HG03439 (cell line): ENCODE results near the gene C16orf95.

Experiments
- ATAC-seq: cut with Tn5 transposase; IDR thresholded peaks from one replicate; pipeline ENCODE4 v1.9.1; 2021; ENCODE audit warnings: mild to moderate bottlenecking, moderate library complexity; ENCODE audit not compliant: unreplicated experiment

C16orf95 gene

DNA sequence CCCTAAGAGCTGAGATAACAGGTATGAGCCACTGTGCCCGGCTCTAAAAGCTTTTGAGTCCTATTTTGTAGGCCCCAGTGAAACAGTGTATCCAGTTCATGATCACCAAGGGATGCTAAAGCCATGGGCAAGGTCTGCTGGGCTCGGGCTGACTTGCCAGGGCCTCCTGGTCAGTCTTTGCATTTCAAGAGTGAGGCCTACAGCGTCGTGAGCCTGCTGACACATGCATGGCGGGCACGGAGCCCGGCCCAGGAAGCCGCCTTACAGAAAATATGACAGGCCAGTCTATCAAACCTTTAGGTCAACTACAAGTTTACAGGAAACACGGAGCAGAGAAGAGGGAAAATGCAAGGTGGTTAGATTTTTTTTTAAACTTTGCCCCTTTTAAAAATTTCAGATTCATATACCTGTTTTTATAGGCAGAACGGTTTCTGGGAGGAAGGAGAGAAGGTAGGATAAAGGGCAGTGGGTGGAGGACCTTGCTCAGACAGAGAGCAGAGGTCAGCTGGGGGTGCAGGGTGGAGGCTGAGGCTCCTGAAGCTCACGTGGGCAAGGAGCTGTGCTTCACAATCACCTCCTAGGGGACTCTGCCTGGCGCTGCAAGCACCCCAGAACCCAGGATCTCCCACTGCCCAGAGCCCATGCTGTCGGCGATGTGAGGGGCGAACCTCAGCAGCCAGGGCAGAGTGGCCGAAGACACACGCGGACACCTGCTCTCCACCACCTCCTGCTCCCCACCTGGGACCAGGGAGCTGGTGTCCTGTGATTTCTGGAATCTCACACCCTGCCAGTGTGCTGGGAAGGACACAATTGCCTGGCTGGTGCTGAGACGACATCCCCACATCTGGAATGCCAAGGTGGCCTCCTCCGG lies 21.3 kb downstream of the C16orf95 start:
- ATAC-seq: no peak

DNA sequence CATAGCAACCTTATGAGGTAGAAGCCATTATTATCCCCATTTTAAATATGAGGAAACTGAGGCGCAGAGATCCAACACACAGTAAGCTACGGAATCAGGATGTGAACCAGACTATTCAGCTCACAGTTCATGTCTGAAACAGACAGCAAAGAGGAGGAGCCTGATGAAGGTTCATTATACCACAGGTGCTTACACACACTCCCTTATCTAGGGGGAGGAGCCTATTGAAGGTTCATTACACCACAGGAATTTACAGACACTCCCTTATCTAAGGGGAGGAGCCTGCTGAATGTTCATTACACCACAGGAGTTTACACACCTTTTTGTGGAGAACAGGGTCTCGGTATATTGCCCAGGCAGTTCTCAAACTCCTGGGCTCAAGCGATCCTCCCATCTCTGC lies 21.9 kb downstream of the C16orf95 start:
- no peak for ATAC-seq

DNA sequence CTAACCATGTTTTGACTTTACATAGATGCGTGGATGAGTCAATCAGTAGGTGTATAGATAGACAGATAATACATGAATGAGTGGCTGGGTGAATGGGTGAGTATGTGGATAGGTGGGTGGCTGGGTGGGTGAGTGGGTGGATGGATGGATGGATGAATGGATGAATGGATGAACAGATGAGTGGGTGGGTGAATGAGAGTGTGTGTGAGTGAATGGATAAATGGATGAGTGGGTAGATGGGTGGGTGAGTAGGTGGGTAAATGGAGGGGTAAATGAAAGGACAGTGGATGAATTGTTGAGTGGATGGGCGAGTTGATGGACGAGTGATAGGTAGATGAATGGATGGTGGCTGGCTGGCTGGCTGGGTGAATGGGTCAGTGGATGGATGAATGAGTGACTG lies 23.2 kb downstream of the C16orf95 start:
- ATAC-seq: no peak

GRCh38 chr16:87291944-87292343 lies 25.2 kb downstream of the C16orf95 start:
- ATAC-seq: no peak

GRCh38 chr16:87288753-87289362 lies 28.3 kb downstream of the C16orf95 start:
- no peak for ATAC-seq

DNA sequence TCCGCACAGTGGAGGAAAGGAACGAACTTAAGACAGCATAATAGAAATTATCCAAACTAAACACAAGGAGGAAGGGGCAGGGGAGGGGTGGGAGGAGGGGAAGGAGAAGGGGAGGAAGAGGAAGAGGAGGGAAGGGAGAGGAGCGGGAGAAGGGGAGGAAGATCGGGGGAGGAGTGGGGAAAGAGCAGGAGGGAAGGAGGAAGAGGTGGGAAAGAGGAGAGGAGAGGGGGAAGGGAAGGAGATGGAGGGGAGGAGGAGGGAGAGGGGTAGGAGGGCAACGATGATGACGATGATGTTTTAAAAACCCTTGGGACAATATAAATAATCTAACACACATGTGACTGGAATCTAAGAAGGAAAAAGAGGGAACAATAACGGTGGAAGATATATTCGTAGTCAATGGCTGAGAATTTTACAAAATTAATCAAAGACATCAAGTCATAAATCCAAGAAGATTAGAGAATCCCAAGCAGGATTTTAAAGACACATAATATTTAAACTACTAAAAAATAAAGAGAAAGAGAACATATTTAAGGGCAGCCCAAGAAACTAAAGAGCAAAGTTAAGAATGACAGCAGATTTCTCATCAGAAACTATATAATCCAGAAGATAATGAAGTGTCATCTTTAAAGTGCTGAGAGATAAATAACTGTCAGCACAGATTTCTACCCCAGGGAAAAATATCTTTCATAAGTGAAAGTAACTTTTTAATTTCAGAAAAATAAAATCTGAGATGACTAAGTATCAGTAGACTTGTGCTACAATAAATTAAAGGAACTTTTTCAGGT lies 30.2 kb downstream of the C16orf95 start:
- no peak for ATAC-seq

- ATAC-seq: no peak
Observed at GRCh38 chr16:87284183-87284582, 33.0 kb downstream of the C16orf95 start.

- no peak for ATAC-seq
Observed at GRCh38 chr16:87279094-87279658, 38.0 kb downstream of the C16orf95 start.

DNA sequence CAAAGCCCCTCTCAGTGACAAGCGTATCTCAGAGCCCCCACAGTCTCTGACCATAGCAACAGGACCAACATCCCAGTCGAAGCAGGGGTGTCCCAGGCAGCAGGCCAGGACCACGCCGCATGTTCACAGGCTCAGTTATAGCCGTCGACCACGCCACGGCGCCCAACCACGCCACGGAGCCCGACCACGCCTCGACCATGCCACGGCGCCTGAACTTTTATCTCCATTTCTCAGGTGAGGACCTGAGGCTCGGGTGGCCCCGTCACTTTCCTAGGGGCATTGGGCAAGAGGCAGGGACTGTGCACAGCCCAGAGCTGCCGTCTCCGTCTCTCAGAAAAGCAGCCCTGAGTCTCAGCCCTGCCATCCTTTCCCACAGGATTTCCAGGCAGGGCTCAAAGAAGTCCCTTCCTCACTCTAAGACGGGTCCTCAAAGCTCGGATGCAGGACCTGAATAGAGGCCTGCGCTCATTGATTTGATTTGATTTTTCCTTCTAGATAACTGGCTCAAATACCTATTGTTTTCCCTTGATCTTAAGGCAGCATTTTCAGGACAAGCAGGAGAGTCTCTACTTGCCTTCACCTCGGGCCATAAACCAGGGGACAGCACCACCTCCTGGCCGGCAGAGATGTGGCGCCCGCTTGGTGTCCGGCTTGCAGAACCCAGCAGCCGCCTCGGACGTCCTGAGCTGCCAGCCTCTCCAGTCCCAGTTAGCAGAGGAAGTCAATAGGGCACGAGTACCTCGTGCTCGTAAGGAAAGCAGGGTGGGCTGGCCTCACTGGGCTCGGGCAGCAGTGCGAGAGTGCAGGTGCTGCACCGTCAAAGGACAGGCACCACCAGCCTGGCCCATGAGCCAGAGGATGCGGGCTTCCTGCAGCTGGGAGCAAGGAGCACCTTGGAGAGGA lies 38.8 kb downstream of the C16orf95 start:
- no peak for ATAC-seq

GRCh38 chr16:87276924-87277323 lies 40.3 kb downstream of the C16orf95 start:
- no peak for ATAC-seq

DNA sequence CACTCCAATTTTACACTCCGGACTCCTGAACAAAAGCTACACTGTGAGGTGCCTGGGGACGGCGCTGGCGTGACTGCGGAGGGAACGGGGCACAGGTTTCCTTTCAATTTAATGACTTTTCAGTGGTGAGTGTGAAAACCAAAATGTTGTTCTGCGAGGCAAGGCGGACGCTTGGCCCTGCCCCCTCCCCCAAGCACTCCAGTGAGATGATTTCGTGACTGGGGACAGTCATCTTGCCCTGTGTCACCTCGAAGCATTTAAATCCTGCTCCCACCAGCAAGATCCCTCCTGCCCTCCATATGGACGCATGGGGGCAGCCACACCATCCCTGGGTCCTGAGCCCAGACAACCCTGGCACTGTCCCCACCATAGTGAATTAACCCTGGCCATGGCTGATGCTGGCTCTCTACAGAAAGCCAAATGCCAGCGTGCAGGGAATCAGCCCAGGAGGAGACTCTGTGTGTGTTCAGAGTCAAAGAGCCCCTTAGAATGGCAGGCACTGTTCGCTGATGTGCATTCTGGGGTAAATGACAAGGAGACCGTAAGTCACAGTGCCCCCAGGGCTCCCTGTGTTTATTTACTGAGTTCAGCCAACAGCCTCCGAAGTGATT lies 41.0 kb downstream of the C16orf95 start:
- ATAC-seq: no peak

DNA sequence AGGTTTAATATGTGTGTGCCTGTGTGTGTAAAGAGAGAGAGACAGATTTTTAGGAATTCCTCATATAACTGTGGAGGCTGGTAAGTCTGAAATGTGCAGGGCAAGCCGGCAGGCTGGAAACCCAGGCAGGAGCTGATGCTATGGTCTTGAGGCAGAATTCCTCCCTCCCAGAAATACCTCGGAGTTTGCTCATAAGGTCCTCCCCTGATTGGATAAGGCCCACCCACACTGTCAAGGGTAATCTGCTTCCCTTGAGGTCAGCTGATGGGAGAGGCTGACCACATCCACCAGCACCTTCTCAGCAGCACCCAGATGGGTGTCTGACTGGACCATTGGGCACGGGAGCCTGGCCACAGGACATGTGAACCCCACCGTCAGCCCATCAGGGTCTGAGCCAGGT lies 42.4 kb downstream of the C16orf95 start:
- ATAC-seq: no peak

DNA sequence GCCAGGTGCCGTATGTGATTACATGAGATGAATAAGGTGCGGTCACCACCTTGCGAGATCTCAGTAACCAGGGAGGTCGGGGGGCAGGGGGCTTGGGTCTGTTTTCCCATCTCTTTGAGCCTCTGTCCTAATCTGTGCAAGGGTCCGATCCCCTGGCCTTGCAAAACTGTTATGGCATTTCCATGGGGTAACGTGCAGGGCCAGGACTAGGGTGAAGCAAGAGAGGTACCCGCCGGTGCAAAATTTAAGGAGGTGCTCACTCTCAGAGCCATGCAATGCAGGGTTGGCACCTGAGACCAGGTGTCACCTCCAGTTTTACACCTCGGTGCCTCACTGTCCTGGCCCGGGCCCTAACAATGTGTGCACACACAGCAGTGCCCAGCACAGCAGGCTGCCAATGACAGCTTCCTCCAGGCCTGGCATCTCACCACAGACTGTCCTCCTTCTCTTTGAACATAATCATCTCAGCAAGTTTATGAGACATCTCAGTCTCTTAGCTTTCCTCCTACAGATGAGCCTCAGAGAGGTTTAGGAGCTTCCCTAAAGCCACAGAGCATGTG lies 43.6 kb downstream of the C16orf95 start:
- ATAC-seq: no peak

DNA sequence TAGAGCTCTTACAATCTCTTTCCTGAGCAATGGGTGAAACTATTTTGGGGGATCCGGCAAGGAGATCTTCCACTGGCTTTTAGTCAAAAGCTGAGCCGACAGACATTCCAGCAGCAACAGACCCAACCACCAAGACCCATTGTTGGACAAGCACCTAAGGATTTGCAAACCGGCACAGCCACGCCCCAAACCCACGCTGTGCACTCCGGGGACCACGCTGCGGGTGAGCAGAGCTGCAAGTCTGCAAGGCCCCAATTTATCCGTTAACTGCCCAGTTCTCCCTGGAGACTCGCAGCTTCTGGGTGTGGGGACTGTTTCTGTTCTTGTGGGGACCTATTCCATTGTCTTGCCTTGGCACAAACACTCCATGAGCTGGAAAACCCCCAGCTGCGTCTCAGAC lies 45.9 kb downstream of the C16orf95 start:
- no peak for ATAC-seq

DNA sequence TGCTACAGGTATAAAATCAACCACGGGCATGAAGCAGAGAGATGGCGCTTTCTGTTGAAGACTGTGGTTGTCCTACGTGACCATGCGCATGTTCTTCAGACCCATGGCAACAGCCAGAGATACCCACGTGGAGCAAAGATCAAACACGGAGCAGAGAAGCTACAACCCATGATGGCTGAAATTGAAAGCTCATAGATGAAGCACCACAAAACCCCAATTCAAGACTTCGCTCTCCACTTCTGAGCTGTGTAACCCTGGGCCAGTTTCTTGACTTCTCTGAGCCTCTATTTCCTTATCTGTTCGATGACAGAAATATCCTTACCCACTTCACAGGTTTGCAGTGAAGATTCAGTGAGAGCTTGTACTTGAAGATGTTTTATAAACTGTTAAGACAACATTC lies 49.6 kb downstream of the C16orf95 start:
- no peak for ATAC-seq

DNA sequence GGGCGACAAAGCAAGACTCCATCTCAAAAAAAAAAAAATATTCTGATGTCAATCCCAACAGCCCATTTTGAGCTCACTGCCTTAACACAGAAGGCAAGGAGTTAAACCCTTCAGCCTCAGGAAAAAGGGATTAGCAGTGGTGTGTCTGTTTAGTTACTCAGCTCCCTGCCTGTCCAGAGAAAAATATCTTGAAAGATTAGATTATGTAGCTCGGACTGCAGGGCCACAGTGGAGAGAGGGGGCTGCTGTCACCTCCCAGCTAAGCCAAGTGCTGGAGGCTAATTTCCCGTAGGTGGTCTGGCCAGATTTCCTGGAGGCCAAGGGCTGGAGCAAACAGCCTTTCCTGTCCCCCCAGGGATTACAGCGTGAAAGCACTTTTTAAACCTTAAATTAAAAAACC lies 50.3 kb downstream of the C16orf95 start:
- no peak for ATAC-seq

DNA sequence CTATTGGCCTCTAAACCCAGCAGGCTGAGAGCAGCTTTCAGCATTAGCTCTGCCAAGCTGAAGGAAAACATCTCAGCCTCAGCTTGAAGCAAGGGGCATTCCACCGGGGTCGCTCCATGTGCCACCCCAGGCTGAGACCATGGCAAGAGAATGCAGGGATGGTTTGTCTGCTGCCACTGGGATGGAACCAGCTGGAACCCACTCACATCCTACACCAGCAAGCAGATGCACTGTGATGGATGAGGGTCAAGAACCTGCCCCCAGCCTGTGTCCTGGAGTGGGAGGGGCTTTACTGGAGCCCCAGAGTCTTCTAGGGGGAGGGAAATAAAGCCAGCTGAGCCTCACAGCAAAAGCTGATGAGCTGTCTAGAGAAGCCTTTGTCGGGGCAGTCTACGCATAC lies 51.9 kb downstream of the C16orf95 start:
- no peak for ATAC-seq

DNA sequence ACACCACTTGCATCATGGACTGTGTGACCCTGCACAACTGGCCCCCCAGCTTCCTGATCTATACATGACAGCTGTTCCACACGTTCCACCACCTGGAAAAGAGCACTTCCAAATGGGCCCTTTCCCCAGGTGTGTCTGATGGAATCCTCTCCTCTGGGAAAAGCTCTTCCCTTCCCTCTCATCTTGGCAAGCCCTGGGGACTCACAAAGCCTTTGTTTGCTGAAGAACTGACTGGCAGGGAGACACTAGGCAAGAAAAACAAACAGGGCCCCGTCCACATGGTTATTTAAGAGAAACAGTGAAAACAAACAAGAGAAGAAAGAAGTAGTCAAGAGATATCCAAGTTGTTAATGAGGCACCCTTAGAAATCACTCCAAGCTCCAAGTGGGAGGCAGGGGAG lies 52.6 kb downstream of the C16orf95 start:
- ATAC-seq: no peak

GRCh38 chr16:87263418-87264052 lies 53.7 kb downstream of the C16orf95 start:
- no peak for ATAC-seq
